MCF 10A (cell line): ENCODE results near the gene C2CD2. TPM values are rescaled to one million over a fixed set of nuclear protein-coding genes. Genes with fewer than 3 reads are reported as not detected.

Experiments used
- BruUV-seq: library from RNA; stranded (reverse); fragments of 400-500 nt; replicated peaks from 2 replicates; lab custom pipeline; 2021; lab: Mats Ljungman, UMichigan
- CTCF ChIA-PET: fragments of 300-600 bp; sonication (Branson Sonifier 250); formaldehyde crosslinking; extraction: SDS; loops from one replicate; lab custom pipeline; 2021; ENCODE audit warnings: antibody characterized with exemption, inconsistent platforms; lab: Yijun Ruan, JAX
- POLR2A ChIA-PET: fragments of 300-600, 350-650 bp; sonication (Branson Sonifier 250); formaldehyde crosslinking; extraction: SDS; loops from one replicate; lab custom pipeline; 2020; ENCODE audit warnings: antibody characterized with exemption, inconsistent platforms; lab: Yijun Ruan, JAX
- DNase-seq: peaks from one replicate; pipeline ENCODE4 v3.0.0-alpha.2; 2018; ENCODE audit not compliant: unreplicated experiment
- H3K27ac Mint-ChIP-seq: one replicate; pipeline ENCODE4 v1.8.0; 2022; ENCODE audit warnings: mild to moderate bottlenecking, low read depth, mixed read lengths; ENCODE audit not compliant: unreplicated experiment
- H3K27me3 Mint-ChIP-seq: one replicate; pipeline ENCODE4 v1.8.0; 2022; ENCODE audit warnings: mixed read lengths; ENCODE audit not compliant: insufficient read depth, unreplicated experiment
- H3K36me3 Mint-ChIP-seq: one replicate; pipeline ENCODE4 v1.8.0; 2022; ENCODE audit warnings: mild to moderate bottlenecking, moderate library complexity, mixed read lengths; ENCODE audit not compliant: insufficient read depth, unreplicated experiment
- H3K4me1 Mint-ChIP-seq: one replicate; pipeline ENCODE4 v1.8.0; 2022; ENCODE audit warnings: mixed read lengths; ENCODE audit not compliant: insufficient read depth, unreplicated experiment
- H3K4me3 Mint-ChIP-seq: one replicate; pipeline ENCODE4 v1.8.0; 2022; ENCODE audit warnings: mild to moderate bottlenecking, moderate library complexity, mixed read lengths; ENCODE audit not compliant: unreplicated experiment
- H3K9me3 Mint-ChIP-seq: one replicate; pipeline ENCODE4 v1.8.0; 2022; ENCODE audit warnings: mixed read lengths; ENCODE audit not compliant: unreplicated experiment
- intact Hi-C: fragments of 100-400 bp; cut with micrococcal nuclease; formaldehyde crosslinking; loops from 2 replicates; pipeline ENCODE4 v1.14.1; 2022
- total RNA-seq: library from RNA; stranded (reverse); gene quantifications from 2 replicates; pipeline ENCODE4 v1.2.3, GENCODE V29; 2022
- TF ChIP-seq, protein P1 (sequence below): fragments of 200-600 bp; IDR thresholded peaks from one replicate; pipeline ENCODE4 v1.8.0; 2022; ENCODE audit warnings: antibody characterized with exemption, mild to moderate bottlenecking; ENCODE audit not compliant: unreplicated experiment

Gene C2CD2
- total RNA-seq, 1 experiment from 2014 or later = 25.1 TPM

DNA sequence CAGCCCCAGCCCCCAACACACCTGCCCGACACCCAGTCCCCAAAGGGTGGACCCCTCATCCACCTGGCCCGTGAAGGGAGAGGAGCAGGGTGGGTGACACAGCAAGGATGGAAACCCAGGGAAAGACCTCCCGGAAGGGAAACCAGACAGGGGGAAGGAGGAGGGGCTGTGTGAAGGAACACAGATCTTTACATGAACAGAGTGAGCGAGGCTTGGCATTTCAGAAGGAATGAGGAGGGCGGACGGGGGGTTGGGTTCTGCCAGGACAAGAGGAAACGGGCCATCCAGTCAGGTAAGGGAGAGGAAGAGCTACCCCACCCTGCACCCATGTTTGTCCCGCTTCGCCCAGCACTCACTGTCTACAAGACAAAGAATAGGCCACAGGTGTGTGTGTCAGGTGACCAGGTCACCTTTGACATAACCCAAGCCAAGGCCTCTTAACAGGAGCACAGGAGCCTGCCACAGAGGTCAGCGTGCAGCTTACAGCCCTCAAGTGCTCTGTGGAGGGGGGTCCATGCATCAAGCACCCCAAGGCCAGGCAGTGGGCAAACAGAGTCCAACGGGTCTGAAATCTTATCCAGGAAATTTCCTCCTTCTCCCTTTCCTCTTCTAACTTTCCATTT lies 56.7 kb downstream of the C2CD2 start:
- TF ChIP-seq, protein P1, sequence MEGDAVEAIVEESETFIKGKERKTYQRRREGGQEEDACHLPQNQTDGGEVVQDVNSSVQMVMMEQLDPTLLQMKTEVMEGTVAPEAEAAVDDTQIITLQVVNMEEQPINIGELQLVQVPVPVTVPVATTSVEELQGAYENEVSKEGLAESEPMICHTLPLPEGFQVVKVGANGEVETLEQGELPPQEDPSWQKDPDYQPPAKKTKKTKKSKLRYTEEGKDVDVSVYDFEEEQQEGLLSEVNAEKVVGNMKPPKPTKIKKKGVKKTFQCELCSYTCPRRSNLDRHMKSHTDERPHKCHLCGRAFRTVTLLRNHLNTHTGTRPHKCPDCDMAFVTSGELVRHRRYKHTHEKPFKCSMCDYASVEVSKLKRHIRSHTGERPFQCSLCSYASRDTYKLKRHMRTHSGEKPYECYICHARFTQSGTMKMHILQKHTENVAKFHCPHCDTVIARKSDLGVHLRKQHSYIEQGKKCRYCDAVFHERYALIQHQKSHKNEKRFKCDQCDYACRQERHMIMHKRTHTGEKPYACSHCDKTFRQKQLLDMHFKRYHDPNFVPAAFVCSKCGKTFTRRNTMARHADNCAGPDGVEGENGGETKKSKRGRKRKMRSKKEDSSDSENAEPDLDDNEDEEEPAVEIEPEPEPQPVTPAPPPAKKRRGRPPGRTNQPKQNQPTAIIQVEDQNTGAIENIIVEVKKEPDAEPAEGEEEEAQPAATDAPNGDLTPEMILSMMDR = no peak
- CTCF ChIA-PET = no interaction called here
- Mint-ChIP-seq H3K9me3 (no peaks in the 10 kb centered on the region), H3K4me1 (no peaks in the 10 kb centered on the region), H3K4me3 (no peak overlapping the region), H3K27ac (no peak overlapping the region), H3K27me3 (no peaks in the 10 kb centered on the region), H3K36me3 (peaks cover 55% of the 10 kb centered on the region)
- BruUV-seq = no TSS peak
- DNase-seq = no peak
- POLR2A ChIA-PET = no interaction called here
- intact Hi-C loops = no loop called here

DNA sequence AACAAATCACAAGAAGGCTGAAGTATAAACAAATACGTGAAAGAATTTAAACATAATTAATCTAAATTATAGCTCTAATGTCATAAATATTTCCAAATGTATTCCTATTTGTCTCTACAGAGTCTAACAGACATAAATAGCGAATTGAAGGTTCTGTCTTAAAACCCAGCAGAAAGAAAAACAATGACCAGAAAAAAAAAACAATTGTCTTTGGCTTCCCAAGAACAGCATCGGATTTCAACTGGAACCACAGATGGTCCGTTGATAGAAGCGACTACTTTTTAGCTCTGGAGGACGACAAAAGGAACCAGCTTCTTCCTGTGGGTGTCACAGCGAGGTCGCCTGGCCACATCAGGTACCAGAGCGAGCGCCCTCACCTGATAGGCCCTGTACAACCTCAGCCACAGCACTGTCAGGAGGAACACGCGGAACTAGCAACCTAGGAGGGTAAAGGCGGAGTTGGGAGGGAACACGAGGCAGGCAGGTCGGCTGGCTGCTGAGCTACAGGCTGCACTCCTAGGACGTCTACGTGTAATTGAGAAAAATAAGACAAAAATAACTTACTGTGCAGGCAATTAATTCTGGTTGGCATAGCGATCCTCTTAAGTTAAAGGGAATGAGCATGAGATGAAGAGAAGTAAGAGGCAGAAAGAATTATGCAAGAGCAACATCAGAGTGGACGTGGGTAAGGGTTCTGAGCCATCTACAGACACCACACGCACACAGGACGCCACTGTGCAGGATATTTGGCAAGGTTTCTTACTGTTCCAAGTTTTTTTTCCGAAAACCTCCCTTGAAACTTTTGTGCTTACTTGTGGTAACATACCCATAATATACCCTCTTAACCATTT lies 58.0 kb downstream of the C2CD2 start:
- no peak overlapping the region for H3K27ac Mint-ChIP-seq
- H3K36me3 Mint-ChIP-seq = peaks cover 45% of the 10 kb centered on the region
- H3K4me1 Mint-ChIP-seq = no peaks in the 10 kb centered on the region
- no peak for DNase-seq
- POLR2A ChIA-PET = no interaction called here
- TF ChIP-seq, protein P1 = no peak
- no TSS peak for BruUV-seq
- no peaks in the 10 kb centered on the region for H3K27me3 Mint-ChIP-seq
- H3K9me3 Mint-ChIP-seq = no peaks in the 10 kb centered on the region
- intact Hi-C loops = no loop called here
- H3K4me3 Mint-ChIP-seq = no peak overlapping the region
- CTCF ChIA-PET = interaction anchor here (0.6 kb wide), 1 partner anchor 220 kb away, joined by 4 read pairs; no protein-coding TSS in a partner anchor

DNA sequence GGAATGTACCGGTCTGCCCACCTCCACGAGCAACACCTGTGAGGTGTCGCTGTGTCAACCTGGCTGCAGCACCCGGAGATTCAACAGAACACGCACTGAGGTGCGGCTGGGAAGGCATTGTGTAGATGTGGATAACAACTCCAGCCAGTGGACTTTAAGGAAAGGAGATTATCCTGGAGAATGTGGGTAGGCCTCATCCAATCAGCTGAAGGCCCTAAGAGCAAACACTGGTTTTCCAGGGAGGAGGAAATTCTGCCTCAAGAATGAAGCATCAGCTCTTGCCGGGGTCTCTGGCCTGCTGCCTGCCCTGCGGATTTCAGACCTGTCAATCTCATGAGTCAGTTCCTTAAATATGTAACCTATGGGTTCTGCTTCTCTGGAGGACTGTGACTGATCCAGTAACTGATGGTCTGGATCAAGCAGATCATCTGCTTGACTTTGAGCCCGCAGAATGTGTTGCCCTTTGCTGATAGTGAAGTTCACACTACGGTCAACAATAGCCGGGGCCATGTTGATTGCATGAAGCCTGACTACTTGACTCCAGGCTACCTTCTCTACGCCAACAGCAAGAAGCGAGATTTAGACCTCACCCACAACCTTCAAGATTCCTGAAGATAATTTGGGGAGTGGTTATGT lies 58.8 kb downstream of the C2CD2 start:
- no peak for DNase-seq
- Mint-ChIP-seq H3K4me1 (no peaks in the 10 kb centered on the region), H3K9me3 (no peaks in the 10 kb centered on the region), H3K4me3 (no peak overlapping the region), H3K36me3 (peaks cover 37% of the 10 kb centered on the region), H3K27ac (no peak overlapping the region), H3K27me3 (no peaks in the 10 kb centered on the region)
- TF ChIP-seq, protein P1 = no peak
- ChIA-PET CTCF (no interaction called here), POLR2A (no interaction called here)
- BruUV-seq = no TSS peak
- intact Hi-C loops = no loop called here

DNA sequence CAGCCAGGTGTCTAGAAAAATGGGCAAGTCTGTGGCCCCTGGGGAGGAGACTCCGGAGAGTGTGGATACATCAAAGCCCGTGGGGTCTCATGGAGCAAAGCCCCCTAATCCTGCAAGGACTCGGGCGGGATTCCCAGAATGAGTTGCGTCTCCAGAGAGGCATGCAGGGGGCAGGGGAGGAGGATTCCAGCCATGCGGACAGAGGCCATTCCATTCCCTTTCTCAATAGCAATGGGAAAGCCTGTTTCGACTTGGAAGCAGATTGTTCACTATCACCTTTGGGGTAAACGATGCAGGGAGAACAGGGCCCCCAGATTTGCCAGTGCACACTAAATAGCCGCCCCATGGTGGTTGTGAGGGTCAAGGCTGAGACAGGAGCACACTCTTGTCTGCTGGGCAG lies 59.3 kb downstream of the C2CD2 start:
- H3K36me3 Mint-ChIP-seq = peaks cover 31% of the 10 kb centered on the region
- H3K4me1 Mint-ChIP-seq = no peaks in the 10 kb centered on the region
- H3K4me3 Mint-ChIP-seq = no peak overlapping the region
- H3K27me3 Mint-ChIP-seq = no peaks in the 10 kb centered on the region
- POLR2A ChIA-PET = no interaction called here
- no peak overlapping the region for H3K27ac Mint-ChIP-seq
- no TSS peak for BruUV-seq
- H3K9me3 Mint-ChIP-seq = no peaks in the 10 kb centered on the region
- CTCF ChIA-PET = no interaction called here
- TF ChIP-seq, protein P1 = no peak
- intact Hi-C loops = no loop called here
- no peak for DNase-seq
